ENCODE measurements around the gene SLC35C1. TPM values are rescaled to one million over a fixed set of nuclear protein-coding genes. Genes with fewer than 3 reads are reported as not detected.

SLC35C1 gene
- total RNA-seq, 1 donor from 2014 or later: 2.6 TPM

DNA sequence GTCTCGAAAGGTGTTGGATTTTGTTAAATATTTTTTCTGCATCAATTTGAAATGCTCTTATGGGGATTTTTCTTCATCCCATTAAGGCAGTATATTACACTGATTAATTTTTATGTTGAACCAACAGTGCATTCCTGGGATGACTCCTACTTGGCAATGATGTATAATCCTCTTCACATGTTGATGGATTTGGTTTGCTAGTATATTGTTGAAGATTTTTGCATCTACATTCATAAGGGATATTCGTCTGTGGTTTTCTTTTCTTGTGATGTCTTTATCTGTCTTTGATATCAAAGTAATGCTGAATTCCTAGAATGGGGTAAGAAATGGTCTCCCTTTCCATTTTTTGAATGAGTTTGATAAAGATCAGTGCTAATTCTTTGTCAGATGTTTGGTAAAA lies 18.7 kb upstream of the SLC35C1 start:
- no peaks in the 10 kb centered on the region for H3K36me3 ChIP-seq (ENCODE audit: control insufficient read depth in 3 of 3, insufficient read depth in 3 of 3, low read length in 3 of 3)
- H3K9ac ChIP-seq (ENCODE audit: low read depth in 1 of 3, low read length in 3 of 3): no peak overlapping the region
- no peak overlapping the region for H3K4me3 ChIP-seq (ENCODE audit: low read length in 3 of 3)
- no peaks in the 10 kb centered on the region for H3K4me1 ChIP-seq (ENCODE audit: control insufficient read depth in 3 of 3, insufficient read depth in 3 of 3, low read length in 3 of 3)
- no peak overlapping the region for H3K27ac ChIP-seq (ENCODE audit: low read depth, low read length)
- peaks cover 0 to 3% (median 0%) of the 10 kb centered on the region in 3 donors for H3K9me3 ChIP-seq (ENCODE audit: control insufficient read depth in 3 of 3, low read length in 3 of 3)
- H3K27me3 ChIP-seq (ENCODE audit: control insufficient read depth in 3 of 3, insufficient read depth in 3 of 3, low read length in 3 of 3): peaks cover 0 to 4% (median 4%) of the 10 kb centered on the region in 3 donors

DNA sequence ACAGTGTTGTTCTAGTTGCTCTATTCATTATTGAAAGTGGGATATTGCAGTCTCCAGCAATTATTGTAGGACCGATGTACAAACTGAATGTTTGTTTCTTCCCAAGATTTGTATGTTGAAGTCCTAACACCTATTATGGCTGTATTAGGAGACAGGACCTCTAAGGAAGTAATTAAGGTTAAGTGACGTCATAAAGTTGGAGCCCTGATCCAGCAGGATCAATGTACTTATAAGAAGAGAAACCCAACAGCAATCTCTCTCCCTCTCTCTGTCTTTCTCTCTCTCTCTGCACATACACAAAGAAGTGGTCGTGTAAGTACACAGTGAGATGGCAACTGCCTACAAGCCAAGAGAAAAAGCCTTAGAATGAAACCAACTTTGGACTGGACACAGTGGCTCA lies 16.1 kb upstream of the SLC35C1 start:
- Histone ChIP-seq H3K9me3 (ENCODE audit: control insufficient read depth in 3 of 3, low read length in 3 of 3) (peaks cover 0 to 3% (median 0%) of the 10 kb centered on the region in 3 donors), H3K27me3 (ENCODE audit: control insufficient read depth in 3 of 3, insufficient read depth in 3 of 3, low read length in 3 of 3) (peaks cover 0 to 6% (median 4%) of the 10 kb centered on the region in 3 donors), H3K27ac (ENCODE audit: low read depth, low read length) (no peak overlapping the region), H3K9ac (ENCODE audit: low read depth in 1 of 3, low read length in 3 of 3) (no peak overlapping the region), H3K4me3 (ENCODE audit: low read length in 3 of 3) (no peak overlapping the region), H3K36me3 (ENCODE audit: control insufficient read depth in 3 of 3, insufficient read depth in 3 of 3, low read length in 3 of 3) (no peaks in the 10 kb centered on the region), H3K4me1 (ENCODE audit: control insufficient read depth in 3 of 3, insufficient read depth in 3 of 3, low read length in 3 of 3) (no peaks in the 10 kb centered on the region)

DNA sequence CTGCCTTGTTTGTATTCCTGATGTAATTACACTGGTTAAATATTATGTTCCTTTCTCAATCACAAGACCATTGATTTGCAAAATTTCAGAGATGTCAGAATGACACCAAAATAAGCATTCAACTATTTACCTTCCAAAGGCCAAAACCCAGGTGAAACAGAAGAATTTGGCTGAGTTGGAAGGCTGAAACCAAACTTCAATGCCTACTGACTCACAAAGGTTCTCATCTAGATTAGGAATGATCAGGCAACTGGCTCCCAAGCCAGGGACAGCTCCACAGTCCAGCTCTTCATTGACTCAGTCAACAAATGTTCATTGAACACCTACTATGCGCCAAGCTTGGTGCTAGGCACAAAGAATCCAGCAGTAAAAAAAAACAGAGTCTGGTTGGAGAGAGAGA lies 13.4 kb upstream of the SLC35C1 start:
- Histone ChIP-seq H3K36me3 (ENCODE audit: control insufficient read depth in 3 of 3, insufficient read depth in 3 of 3, low read length in 3 of 3) (no peaks in the 10 kb centered on the region), H3K9ac (ENCODE audit: low read depth in 1 of 3, low read length in 3 of 3) (no peak overlapping the region), H3K4me1 (ENCODE audit: control insufficient read depth in 3 of 3, insufficient read depth in 3 of 3, low read length in 3 of 3) (no peaks in the 10 kb centered on the region), H3K27me3 (ENCODE audit: control insufficient read depth in 3 of 3, insufficient read depth in 3 of 3, low read length in 3 of 3) (peaks cover 0 to 6% (median 4%) of the 10 kb centered on the region in 3 donors), H3K9me3 (ENCODE audit: control insufficient read depth in 3 of 3, low read length in 3 of 3) (no peaks in the 10 kb centered on the region), H3K4me3 (ENCODE audit: low read length in 3 of 3) (no peak overlapping the region), H3K27ac (ENCODE audit: low read depth, low read length) (no peak overlapping the region)

DNA sequence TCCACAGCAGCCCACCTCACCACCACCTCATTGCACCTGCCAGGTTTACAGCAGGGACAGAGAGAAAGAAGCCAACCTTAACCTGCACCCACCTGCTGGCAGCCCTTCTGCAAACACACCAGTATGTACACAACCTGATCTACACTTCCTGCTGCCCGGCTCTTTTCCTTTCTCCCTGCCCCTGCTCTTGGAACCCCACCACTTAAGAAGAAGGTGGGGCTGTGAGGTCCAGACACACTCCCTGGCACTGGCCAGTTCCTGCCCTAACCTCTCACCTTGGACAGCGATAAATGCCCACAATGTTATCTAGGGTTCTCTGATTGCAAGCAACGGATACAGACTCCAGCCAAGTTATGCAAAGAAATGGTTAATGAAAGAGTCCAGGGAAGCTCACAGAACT lies 10.8 kb upstream of the SLC35C1 start:
- Histone ChIP-seq H3K4me1 (ENCODE audit: control insufficient read depth in 3 of 3, insufficient read depth in 3 of 3, low read length in 3 of 3) (peaks cover 0 to 2% (median 0%) of the 10 kb centered on the region in 3 donors), H3K4me3 (ENCODE audit: low read length in 3 of 3) (no peak overlapping the region), H3K9me3 (ENCODE audit: control insufficient read depth in 3 of 3, low read length in 3 of 3) (no peaks in the 10 kb centered on the region), H3K27me3 (ENCODE audit: control insufficient read depth in 3 of 3, insufficient read depth in 3 of 3, low read length in 3 of 3) (peaks cover 0 to 6% (median 4%) of the 10 kb centered on the region in 3 donors), H3K36me3 (ENCODE audit: control insufficient read depth in 3 of 3, insufficient read depth in 3 of 3, low read length in 3 of 3) (no peaks in the 10 kb centered on the region), H3K9ac (ENCODE audit: low read depth in 1 of 3, low read length in 3 of 3) (no peak overlapping the region), H3K27ac (ENCODE audit: low read depth, low read length) (no peak overlapping the region)

DNA sequence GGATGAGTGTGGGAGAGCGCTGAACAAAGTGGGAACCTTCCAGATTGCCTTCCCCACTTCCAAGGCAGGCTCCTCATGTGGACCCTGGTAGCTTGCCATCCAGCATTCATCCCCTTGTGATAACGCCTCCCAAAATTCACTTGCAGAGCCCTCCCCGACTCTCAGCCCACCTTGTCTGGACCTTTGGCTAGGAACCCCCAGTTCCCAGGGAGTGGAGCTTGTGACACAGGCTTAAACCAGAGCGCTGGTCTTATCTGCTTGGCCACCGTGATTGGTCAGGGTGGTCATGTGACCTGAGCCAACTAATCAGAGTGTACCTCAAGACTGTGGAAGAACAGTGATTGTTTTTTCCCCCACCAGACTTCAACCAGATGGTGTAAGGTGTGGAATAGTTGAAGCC lies 9.6 kb upstream of the SLC35C1 start:
- no peak overlapping the region for H3K4me3 ChIP-seq (ENCODE audit: low read length in 3 of 3)
- peaks cover 0 to 2% (median 0%) of the 10 kb centered on the region in 3 donors for H3K4me1 ChIP-seq (ENCODE audit: control insufficient read depth in 3 of 3, insufficient read depth in 3 of 3, low read length in 3 of 3)
- no peak overlapping the region for H3K27ac ChIP-seq (ENCODE audit: low read depth, low read length)
- no peaks in the 10 kb centered on the region for H3K36me3 ChIP-seq (ENCODE audit: control insufficient read depth in 3 of 3, insufficient read depth in 3 of 3, low read length in 3 of 3)
- no peaks in the 10 kb centered on the region for H3K9me3 ChIP-seq (ENCODE audit: control insufficient read depth in 3 of 3, low read length in 3 of 3)
- peaks cover 0 to 2% (median 0%) of the 10 kb centered on the region in 3 donors for H3K27me3 ChIP-seq (ENCODE audit: control insufficient read depth in 3 of 3, insufficient read depth in 3 of 3, low read length in 3 of 3)
- H3K9ac ChIP-seq (ENCODE audit: low read depth in 1 of 3, low read length in 3 of 3): no peak overlapping the region

DNA sequence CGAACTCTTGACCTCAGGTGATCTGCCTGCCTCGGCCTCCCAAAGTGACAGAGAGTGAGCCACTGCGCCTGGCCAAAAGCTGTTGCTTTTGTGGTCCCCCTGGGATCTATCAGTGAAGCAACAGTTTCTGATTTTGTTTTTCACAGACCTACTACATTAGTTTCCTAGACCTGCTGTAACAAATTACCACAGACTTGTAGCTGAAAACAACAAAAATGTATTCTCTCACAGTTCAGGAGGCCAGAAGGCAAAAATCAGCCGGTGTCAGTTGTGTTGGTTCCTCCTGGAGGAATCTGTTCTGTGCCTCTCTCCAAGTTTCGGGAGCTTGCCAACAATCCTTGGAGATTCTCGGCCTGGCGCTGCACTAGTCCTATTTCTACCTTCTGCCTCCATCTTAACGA lies 8.5 kb upstream of the SLC35C1 start:
- Histone ChIP-seq H3K9ac (ENCODE audit: low read depth in 1 of 3, low read length in 3 of 3) (no peak overlapping the region), H3K36me3 (ENCODE audit: control insufficient read depth in 3 of 3, insufficient read depth in 3 of 3, low read length in 3 of 3) (no peaks in the 10 kb centered on the region), H3K27ac (ENCODE audit: low read depth, low read length) (no peak overlapping the region), H3K9me3 (ENCODE audit: control insufficient read depth in 3 of 3, low read length in 3 of 3) (no peaks in the 10 kb centered on the region), H3K27me3 (ENCODE audit: control insufficient read depth in 3 of 3, insufficient read depth in 3 of 3, low read length in 3 of 3) (peaks cover 0 to 2% (median 0%) of the 10 kb centered on the region in 3 donors), H3K4me3 (ENCODE audit: low read length in 3 of 3) (no peak overlapping the region), H3K4me1 (ENCODE audit: control insufficient read depth in 3 of 3, insufficient read depth in 3 of 3, low read length in 3 of 3) (peaks cover 0 to 2% (median 0%) of the 10 kb centered on the region in 3 donors)

DNA sequence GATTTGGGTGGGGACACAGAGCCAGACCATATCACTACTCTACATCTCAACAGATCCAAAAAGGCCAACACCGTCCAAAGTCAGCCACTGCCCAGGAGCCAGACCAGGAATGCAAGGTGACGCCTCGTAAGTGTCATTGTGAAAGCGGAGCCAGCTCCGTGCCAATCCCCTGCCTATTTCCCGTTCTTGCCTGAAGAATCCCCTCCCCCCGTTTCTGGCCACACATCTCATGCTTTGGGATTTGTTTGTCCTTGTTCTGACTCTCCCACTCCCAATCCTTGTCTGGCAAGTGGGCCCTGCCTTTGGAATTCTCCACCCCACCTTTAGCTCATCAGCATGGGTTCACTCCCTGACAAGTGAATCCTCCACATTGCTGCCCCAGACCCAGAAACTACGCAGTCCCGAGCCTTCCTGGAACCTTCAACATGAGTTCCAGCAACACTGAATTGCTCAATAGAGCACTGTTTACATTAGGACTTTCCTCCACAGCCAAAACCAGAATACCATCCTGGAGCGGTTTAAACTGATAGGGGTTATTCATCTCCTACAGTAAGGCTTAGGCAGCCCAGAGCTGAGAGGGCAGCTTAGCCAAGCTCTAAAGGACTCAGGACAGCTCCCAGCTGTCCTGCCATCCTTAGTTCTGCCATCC lies 6.0 kb upstream of the SLC35C1 start:
- Histone ChIP-seq H3K27ac (ENCODE audit: low read depth, low read length) (no peak overlapping the region), H3K4me3 (ENCODE audit: low read length in 3 of 3) (no peak overlapping the region), H3K9ac (ENCODE audit: low read depth in 1 of 3, low read length in 3 of 3) (no peak overlapping the region), H3K9me3 (ENCODE audit: control insufficient read depth in 3 of 3, low read length in 3 of 3) (no peaks in the 10 kb centered on the region), H3K4me1 (ENCODE audit: control insufficient read depth in 3 of 3, insufficient read depth in 3 of 3, low read length in 3 of 3) (peaks cover 0 to 5% (median 0%) of the 10 kb centered on the region in 3 donors), H3K27me3 (ENCODE audit: control insufficient read depth in 3 of 3, insufficient read depth in 3 of 3, low read length in 3 of 3) (no peaks in the 10 kb centered on the region), H3K36me3 (ENCODE audit: control insufficient read depth in 3 of 3, insufficient read depth in 3 of 3, low read length in 3 of 3) (no peaks in the 10 kb centered on the region)

DNA sequence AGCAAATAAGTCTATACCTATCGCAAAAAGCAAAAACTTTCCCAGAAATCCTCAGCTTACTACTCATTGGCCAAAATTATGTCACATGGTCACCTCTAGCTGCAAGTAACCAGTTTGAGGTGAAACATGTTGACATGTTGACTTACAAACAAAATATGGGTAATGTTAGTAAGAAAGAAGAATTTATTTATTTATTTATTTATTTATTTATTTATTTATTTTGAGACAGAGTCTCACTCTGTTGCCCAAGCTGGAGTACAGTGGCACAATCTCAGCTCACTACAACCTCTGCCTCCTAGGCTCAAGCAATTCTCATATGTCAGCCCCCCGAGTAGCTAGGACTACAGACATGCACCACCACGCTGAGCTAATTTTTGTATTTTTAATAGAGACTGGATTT lies 5.4 kb upstream of the SLC35C1 start:
- Histone ChIP-seq H3K27me3 (ENCODE audit: control insufficient read depth in 3 of 3, insufficient read depth in 3 of 3, low read length in 3 of 3) (no peaks in the 10 kb centered on the region), H3K4me1 (ENCODE audit: control insufficient read depth in 3 of 3, insufficient read depth in 3 of 3, low read length in 3 of 3) (peaks cover 0 to 7% (median 0%) of the 10 kb centered on the region in 3 donors), H3K27ac (ENCODE audit: low read depth, low read length) (no peak overlapping the region), H3K9ac (ENCODE audit: low read depth in 1 of 3, low read length in 3 of 3) (no peak overlapping the region), H3K4me3 (ENCODE audit: low read length in 3 of 3) (no peak overlapping the region), H3K9me3 (ENCODE audit: control insufficient read depth in 3 of 3, low read length in 3 of 3) (no peaks in the 10 kb centered on the region), H3K36me3 (ENCODE audit: control insufficient read depth in 3 of 3, insufficient read depth in 3 of 3, low read length in 3 of 3) (no peaks in the 10 kb centered on the region)

DNA sequence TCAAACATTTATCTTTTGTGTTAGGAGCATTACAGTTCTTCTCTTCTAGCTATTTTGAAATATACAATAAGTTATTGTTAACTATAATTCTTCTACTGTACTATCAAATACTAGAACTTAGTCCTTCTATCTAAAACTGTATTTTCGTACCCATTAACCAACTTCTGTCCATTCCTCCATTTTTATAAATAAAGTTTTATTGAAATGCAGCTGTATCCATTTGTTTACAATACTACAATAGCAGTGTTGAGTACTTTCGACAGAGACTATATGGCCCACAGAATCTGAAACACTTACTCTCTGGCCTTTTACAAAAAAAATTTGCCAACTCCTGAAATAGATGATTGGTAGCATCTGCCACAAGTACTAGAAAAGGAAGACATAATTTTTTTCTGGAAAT lies 4.7 kb upstream of the SLC35C1 start:
- Histone ChIP-seq H3K36me3 (ENCODE audit: control insufficient read depth in 3 of 3, insufficient read depth in 3 of 3, low read length in 3 of 3) (no peaks in the 10 kb centered on the region), H3K4me1 (ENCODE audit: control insufficient read depth in 3 of 3, insufficient read depth in 3 of 3, low read length in 3 of 3) (peaks cover 0 to 8% (median under 1%) of the 10 kb centered on the region in 3 donors), H3K4me3 (ENCODE audit: low read length in 3 of 3) (no peak overlapping the region), H3K27ac (ENCODE audit: low read depth, low read length) (no peak overlapping the region), H3K27me3 (ENCODE audit: control insufficient read depth in 3 of 3, insufficient read depth in 3 of 3, low read length in 3 of 3) (no peaks in the 10 kb centered on the region), H3K9me3 (ENCODE audit: control insufficient read depth in 3 of 3, low read length in 3 of 3) (no peaks in the 10 kb centered on the region), H3K9ac (ENCODE audit: low read depth in 1 of 3, low read length in 3 of 3) (no peak overlapping the region)

DNA sequence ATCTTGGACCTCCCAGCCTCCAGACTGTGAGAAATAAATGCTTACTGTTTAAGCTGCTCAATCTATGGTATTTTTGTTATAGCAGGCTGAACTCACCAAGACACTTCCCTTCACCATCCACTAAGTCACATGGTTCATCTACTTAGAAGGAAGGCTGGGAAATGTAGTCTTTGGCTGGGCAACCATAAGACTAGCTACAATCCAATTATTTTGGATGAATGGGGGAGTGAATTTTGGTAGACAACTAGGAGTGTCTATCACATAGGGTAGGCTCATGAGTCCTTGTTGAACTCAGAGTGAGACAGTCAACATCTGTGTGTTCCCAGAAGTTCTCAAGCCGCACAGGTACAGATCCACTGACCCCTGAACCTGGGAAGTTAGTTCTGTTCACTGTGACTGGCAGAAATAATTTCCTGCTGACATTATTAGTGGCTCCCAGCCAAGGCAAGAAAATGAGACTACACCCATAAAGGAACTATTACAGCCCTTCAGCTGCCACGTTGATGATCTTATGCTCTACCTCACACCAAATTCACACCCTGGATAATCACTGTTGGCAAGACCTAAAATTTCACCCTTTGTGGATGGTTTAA lies 3.1 kb upstream of the SLC35C1 start:
- Histone ChIP-seq H3K27me3 (ENCODE audit: control insufficient read depth in 3 of 3, insufficient read depth in 3 of 3, low read length in 3 of 3) (no peaks in the 10 kb centered on the region), H3K27ac (ENCODE audit: low read depth, low read length) (no peak overlapping the region), H3K4me3 (ENCODE audit: low read length in 3 of 3) (no peak overlapping the region), H3K36me3 (ENCODE audit: control insufficient read depth in 3 of 3, insufficient read depth in 3 of 3, low read length in 3 of 3) (peaks cover 0 to 3% (median 0%) of the 10 kb centered on the region in 3 donors), H3K4me1 (ENCODE audit: control insufficient read depth in 3 of 3, insufficient read depth in 3 of 3, low read length in 3 of 3) (peaks cover 14 to 24% (median 15%) of the 10 kb centered on the region in 3 donors), H3K9me3 (ENCODE audit: control insufficient read depth in 3 of 3, low read length in 3 of 3) (no peaks in the 10 kb centered on the region), H3K9ac (ENCODE audit: low read depth in 1 of 3, low read length in 3 of 3) (no peak overlapping the region)
